ENCODE results near the gene FUCA2. TPM values are rescaled to one million over a fixed set of nuclear protein-coding genes. Genes with fewer than 3 reads are reported as not detected.
"Not testable (repeated sequence)": the region's sequence is repeated elsewhere in the genome, so short reads cannot be mapped to it uniquely, and the experiment has no call there.

FUCA2 gene
- total RNA-seq, 1 donor from 2014 or later: 38.7 TPM

DNA sequence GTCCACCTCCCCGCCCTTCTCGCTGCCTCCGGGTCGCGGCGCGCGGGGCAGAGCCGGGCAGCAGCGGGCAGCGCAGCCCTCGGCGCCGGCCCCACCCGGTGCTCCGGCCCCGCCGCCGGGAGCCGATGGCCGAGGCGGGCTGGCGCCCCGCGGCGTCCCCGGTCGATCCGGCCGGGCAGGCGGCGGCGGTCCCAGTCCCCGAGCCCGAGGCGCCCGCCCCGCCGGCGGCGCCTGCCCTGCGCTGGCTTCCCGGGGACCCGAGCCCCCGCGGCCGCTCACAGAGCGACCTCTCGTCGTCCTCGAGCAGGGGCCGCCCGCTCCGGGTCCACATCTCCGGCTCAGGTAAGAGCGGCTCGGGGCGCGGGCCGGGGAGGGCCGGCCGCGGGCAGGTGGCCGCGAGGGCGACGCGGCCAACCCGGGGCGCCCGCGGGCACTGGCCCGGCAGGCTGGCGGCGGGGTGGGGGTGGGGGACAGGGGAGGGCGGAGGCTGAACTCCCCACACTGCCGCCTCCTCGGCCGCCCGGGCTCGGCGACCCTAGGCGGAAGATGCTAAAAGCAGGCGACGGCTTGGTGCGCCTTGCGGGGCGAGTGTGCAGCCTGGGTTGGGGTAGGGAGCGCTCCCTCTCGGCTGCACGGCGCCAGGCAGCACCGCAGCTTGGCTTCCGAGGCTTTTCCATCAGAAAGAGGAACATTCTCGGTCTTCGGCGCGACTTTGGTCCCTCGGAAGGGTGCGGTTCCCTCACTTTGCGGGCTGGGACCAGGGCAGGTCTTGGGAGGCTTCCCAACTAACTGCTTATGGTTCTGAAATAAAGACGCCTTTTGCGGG lies 25.6 kb upstream of the FUCA2 start:
- DNase-seq (ENCODE audit: low read depth, low spot score): no peak

- DNase-seq (ENCODE audit: low read depth, low spot score): no peak
These were observed 24.9 kb upstream of the FUCA2 start for GRCh38 chr6:143536461-143536865.

DNA sequence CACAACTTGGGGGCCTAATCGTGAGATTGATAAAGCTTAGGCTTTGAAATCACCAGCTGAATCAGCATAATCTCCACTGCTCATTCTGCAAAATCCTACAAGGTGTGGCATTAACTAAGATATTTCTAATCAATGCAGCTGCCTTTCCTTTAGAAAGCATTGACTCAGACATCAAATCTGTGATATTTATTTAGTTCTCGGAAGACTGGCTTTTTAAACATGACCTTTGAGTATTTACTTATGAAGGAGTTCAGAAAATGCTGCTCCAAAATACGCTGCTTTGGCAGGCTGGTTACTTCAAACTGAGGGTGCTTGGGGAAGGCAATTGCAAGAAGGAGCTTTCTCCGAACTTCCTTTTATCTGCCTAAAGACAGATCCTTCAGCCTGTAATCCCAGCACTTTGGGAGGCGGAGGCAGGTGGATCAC lies 23.7 kb upstream of the FUCA2 start:
- DNase-seq (ENCODE audit: low read depth, low spot score): no peak

GRCh38 chr6:143531720-143532499 lies 20.4 kb upstream of the FUCA2 start:
- no peak for DNase-seq (ENCODE audit: low read depth, low spot score)

GRCh38 chr6:143529095-143529494 lies 17.6 kb upstream of the FUCA2 start:
- DNase-seq (ENCODE audit: low read depth, low spot score): no peak

DNA sequence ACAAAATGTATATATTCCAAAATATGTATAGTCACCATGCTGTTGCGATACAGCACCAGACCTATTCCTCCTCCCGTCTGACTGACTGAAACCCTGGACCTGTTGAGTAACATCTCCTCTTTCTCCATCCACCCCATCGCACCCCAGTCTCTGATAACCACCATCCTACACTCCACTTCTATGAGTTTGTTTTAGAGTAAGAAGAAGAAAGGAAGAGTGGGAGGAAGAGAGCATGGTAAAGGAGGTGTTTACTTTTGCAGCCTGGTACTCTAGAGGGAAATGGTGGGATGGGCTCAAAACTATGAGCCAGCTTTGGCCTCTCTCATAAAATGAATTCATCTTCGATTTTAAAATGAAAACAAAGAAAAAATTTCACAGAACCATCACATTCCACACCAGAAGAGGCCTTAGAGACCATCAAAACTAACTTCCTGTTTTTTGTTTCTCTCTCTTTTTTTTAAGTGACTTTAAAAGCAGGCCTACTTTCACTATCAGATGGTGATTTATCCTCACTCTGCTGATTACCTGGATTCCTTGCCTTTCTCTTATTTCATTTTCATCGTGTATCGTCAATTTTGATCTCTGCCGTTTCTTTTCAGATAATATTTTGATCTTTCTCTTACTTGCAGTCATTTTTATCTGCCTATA lies 16.8 kb upstream of the FUCA2 start:
- DNase-seq (ENCODE audit: low read depth, low spot score): no peak

DNA sequence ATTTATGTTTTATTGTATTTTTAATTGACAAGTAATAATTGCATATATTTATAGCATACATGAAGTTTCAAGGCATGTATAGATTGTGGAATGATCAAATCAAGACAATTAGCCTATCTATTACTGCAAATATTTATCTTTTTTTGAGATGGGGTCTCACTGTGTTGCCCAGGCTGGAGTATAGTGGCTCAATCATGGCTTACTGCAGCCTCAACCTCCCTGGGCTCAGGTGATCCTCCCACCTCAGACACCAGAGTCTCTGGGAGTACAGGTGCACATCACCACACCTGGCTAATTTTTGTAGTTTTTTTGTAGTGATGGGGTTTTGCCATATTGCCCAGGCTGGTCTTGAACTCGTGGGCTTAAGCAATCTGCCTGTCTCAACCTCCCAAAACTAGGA lies 16.2 kb upstream of the FUCA2 start:
- no peak for DNase-seq (ENCODE audit: low read depth, low spot score)

DNA sequence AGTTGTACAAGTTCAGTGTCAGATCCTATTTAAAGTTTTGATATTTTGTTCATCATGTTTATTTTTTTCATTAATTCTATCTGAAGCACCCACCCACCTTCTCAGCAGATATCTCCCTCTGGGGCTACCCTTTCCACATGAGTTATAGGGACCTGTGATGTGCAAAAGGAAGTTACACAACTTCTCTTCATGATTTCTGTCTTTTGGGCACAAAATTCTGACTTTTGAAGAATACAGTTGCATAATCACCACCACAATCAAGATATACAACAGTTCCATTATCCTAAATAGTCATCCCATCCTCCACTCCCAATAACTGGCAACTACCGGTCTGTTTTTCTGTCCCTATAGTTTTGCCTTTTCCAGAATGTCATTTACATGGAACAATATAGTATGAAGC lies 13.8 kb upstream of the FUCA2 start:
- DNase-seq (ENCODE audit: low read depth, low spot score): no peak

DNA sequence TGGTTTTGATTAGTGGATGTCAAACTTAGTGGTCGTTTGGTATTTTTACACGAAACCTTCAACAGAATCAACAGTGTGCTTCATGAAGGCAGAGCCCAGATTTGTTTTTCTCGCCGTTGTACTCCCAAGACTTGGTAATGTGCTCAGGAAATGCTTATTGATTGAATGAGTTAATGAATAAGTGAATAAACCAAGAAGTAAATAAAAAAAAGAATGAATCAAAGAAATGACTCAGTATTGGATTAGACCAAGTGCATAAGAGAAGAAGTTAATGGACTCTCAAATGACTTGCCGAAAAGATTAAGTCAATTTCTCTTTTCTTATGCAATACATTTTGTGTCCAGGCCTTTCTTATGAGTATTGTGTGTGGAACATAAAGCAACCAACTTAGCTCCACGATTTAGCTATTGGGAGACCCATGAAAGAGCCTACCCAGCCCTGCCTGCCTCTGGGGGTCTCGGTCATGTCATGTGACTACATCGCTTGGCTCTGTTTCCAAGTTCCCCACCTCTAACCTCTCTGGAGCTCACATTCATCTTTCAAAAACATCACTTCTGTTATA lies 10.6 kb upstream of the FUCA2 start:
- no peak for DNase-seq (ENCODE audit: low read depth, low spot score)

GRCh38 chr6:143517447-143517773 lies 5.9 kb upstream of the FUCA2 start:
- no peak for DNase-seq (ENCODE audit: low read depth, low spot score)

- DNase-seq (ENCODE audit: low read depth, low spot score): no peak
These were observed 5.3 kb upstream of the FUCA2 start for GRCh38 chr6:143516690-143517446.

GRCh38 chr6:143515766-143516355 lies 4.3 kb upstream of the FUCA2 start:
- no peak for DNase-seq (ENCODE audit: low read depth, low spot score)

GRCh38 chr6:143515061-143515760 lies 3.7 kb upstream of the FUCA2 start:
- no peak for DNase-seq (ENCODE audit: low read depth, low spot score)

DNA sequence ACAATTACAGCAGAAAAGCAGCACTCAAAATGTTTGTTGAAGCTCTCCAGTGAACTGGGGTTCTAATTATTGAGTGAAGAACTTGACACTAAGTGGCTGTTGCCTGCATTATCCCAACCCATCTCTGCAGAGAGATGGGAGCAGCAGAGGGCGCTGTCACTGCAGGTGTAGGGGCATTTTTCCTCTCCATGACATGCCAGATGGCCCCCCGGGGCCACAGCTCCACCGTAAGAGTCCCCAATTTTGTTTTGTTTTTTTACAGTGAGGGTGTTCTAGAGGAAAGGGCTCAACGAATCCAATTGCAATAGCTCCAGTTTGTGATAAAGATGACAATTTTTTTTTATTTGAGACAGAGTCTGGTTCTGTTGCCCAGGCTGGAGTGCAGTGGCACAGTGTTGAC lies 1.9 kb upstream of the FUCA2 start:
- no peak for DNase-seq (ENCODE audit: low read depth, low spot score)

DNA sequence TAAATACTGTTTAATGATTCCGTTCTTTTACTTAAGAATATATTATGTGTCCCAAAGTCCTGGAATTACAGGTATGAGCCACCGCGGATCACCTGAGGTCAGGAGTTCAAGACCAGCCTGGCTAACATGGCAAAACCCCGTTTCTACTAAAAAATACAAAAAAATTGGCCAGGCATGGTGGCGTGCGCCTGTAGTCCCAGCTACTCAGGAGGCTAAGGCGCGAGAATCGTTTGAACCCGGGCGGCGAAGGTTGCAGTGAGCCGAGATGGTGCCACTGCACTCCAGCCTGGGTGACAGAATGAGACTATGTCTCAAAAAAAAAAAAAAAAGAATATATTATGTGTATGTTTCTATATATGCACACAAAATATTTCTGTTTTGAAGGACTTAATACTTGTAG lies 1.2 kb downstream of the FUCA2 start:
- not testable (repeated sequence) for DNase-seq (ENCODE audit: low read depth, low spot score)

GRCh38 chr6:143507358-143508145 lies 4.0 kb downstream of the FUCA2 start:
- no peak for DNase-seq (ENCODE audit: low read depth, low spot score)

GRCh38 chr6:143506620-143507019 lies 4.9 kb downstream of the FUCA2 start:
- DNase-seq (ENCODE audit: low read depth, low spot score): no peak

GRCh38 chr6:143506199-143506598 lies 5.3 kb downstream of the FUCA2 start:
- DNase-seq (ENCODE audit: low read depth, low spot score): no peak

DNA sequence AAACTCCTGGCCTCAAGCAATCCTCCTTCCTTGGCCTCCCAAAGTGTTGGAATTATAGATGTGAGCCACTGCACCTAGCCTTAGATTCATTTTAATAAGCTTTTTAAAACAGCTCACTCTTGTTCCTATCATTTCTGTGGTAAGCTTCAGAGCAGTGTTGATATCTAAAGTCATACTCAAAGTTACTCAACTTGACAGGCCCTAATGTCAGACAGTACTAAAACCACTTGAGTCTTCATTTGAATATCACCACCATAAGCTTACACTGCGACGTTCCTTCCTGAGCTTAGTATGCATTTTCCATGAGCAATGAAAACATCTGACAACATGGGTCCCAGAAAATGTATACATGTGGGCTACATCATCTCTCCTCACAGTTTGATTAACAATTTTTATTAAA lies 6.0 kb downstream of the FUCA2 start:
- DNase-seq (ENCODE audit: low read depth, low spot score): no peak

GRCh38 chr6:143505111-143505510 lies 6.4 kb downstream of the FUCA2 start:
- no peak for DNase-seq (ENCODE audit: low read depth, low spot score)

All from pulmonary artery endothelial cell (primary cell).